Thyroid gland (tissue), 4 donors: ENCODE results near the gene CEBPG.

ENCODE experiments used
- CTCF ChIP-seq, 6 experiments: fragments of 200-600 bp in 3 of 6; fragments of 450-650 bp in 3 of 6; sonication (generic) in 3 of 6; IDR thresholded peaks; one replicate each; pipeline ENCODE4 v1.5.1; 2016 to 2019; ENCODE audit warnings: antibody characterized with exemption in 6 of 6, mild to moderate bottlenecking in 2 of 6, inconsistent platforms in 1 of 6, moderate library complexity in 1 of 6
- POLR2A ChIP-seq, 2 donors: fragments of 450-650 bp; IDR thresholded peaks; one replicate each; pipeline ENCODE4 v1.6.1; 2017; ENCODE audit warnings: antibody characterized with exemption in 2 of 2, mild to moderate bottlenecking in 2 of 2, moderate library complexity in 1 of 2

- TF ChIP-seq CTCF (IDR thresholded peaks at IDR 0.05) (no peak), POLR2A (IDR thresholded peaks at IDR 0.05) (no peak)
Observed at GRCh38 chr19:33403221-33403972, 29.9 kb downstream of the CEBPG start.
